Mammary epithelial cell (primary cell): ENCODE data around the gene PAN2.

Experiments
- EZH2 ChIP-seq: IDR thresholded peaks from 2 replicates; pipeline ENCODE4 v1.6.1; 2012; ENCODE audit warnings: low read length, inconsistent platforms, borderline replicate concordance
- TF ChIP-seq, protein P1 (sequence below), 2 donors: IDR thresholded peaks in 1 of 2; conservative IDR thresholded peaks in 1 of 2; 2 replicates each; pipeline ENCODE4 v1.5.1; 2011 to 2012; ENCODE audit warnings: inconsistent platforms in 2 of 2, low read length in 2 of 2, mild to moderate bottlenecking in 2 of 2, control low read depth in 1 of 2, low read depth in 1 of 2; ENCODE audit not compliant: insufficient read depth in 1 of 2; ENCODE audit errors: extremely low read depth in 1 of 2

DNA sequence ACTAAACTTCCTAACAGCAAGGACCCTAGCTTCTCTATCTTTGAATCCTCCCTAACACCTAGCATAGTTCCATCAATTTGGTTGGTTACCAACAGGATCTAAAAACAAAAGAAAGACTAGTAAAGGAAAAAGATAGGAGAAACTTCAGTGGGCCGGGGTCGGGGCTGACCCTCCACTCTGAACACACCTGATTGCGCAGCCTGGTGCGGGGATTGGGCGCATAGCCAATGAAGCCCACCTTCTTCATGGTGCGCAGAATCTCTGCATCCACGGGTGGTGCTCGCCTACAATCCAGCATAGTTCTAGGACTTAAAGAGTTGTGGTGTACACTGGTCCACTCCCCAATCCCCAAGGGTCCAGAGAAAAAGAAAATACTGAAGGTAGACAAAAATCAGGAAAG lies 7.7 kb downstream of the PAN2 start:
- TF ChIP-seq, protein P1, sequence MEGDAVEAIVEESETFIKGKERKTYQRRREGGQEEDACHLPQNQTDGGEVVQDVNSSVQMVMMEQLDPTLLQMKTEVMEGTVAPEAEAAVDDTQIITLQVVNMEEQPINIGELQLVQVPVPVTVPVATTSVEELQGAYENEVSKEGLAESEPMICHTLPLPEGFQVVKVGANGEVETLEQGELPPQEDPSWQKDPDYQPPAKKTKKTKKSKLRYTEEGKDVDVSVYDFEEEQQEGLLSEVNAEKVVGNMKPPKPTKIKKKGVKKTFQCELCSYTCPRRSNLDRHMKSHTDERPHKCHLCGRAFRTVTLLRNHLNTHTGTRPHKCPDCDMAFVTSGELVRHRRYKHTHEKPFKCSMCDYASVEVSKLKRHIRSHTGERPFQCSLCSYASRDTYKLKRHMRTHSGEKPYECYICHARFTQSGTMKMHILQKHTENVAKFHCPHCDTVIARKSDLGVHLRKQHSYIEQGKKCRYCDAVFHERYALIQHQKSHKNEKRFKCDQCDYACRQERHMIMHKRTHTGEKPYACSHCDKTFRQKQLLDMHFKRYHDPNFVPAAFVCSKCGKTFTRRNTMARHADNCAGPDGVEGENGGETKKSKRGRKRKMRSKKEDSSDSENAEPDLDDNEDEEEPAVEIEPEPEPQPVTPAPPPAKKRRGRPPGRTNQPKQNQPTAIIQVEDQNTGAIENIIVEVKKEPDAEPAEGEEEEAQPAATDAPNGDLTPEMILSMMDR (conservative IDR thresholded peaks at IDR 0.05 in 1 of 2, IDR thresholded peaks at IDR 0.05 in 1 of 2; ENCODE audit: extremely low read depth in 1 of 2, insufficient read depth in 1 of 2, low read depth in 1 of 2, low read length in 2 of 2) = no peak
- TF ChIP-seq EZH2 = no peak
